ENCODE results near the gene PRKAG2.
"Not testable (repeated sequence)": the region's sequence is repeated elsewhere in the genome, so short reads cannot be mapped to it uniquely, and the experiment has no call there.

The PRKAG2 gene

GRCh38 chr7:151875942-151876898, 695 bp downstream of the PRKAG2 start:
- DNase-seq (ENCODE audit: low spot score) = peak; percentile 38
- CTCF ChIA-PET = interaction anchor here (0.5 to 1.2 kb wide), 2 partner anchors 93 to 1254 kb away, joined by 3 to 4 read pairs; no protein-coding TSS in a partner anchor
- POLR2A ChIA-PET (ENCODE audit: low non-redundant PET) = no interaction called here
- no peak for TF ChIP-seq CTCF (conservative IDR thresholded peaks at IDR 0.05; ENCODE audit: low read depth)
- H3K27ac ChIP-seq = peak overlapping the region; percentile 9; the same call in 1 of the 2 replicates

DNA sequence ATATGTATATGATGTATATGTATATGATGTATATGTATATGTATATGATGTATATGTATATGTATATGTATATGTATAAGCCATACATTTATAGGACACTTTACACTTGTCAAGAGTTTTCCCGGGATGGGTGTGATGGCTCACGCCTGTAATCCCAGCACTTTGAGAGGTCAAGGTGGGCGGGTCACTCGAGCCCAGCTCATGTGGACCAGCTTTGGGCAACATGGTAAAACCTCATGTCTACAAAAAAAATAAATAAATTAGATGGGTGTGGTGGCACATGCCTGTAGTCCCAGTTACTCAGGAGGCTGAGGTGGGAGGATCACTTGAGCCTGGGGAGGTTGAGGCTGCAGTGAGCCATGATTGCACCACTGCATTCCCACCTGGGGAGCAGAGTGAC, 2.4 kb downstream of the PRKAG2 start:
- DNase-seq (ENCODE audit: low spot score); CTCF ChIA-PET; POLR2A ChIA-PET (ENCODE audit: low non-redundant PET): not testable (repeated sequence)
- H3K27ac ChIP-seq = peak overlapping the region; percentile 9; the same call in 1 of the 2 replicates

DNA sequence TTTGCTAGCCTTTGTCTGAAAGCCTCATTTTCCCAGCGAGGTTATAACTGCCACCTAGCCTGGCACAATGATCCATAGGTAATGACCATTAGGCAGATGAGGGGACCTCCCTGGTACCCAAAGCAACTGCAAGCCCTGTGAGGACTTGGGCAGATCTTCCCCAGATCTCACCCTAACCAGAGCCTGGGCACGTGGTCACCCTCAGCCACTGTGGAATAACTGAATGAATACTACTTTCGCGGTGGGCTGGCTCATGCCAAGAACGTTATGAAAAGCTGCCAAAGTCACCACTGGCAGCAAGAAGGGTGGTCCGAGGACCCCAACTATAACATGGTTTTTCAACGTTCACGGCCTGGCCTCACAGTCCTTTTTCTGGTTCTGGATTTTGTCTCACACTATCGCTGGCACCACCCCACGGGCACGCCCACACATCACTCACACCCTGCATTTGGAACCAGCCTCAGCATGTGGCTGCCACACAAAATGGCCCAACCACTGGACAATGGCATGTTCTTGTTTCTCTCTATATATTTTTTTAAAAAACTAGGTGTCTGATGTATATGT, 3.4 kb downstream of the PRKAG2 start:
- no peak overlapping the region for H3K27ac ChIP-seq
- POLR2A ChIA-PET (ENCODE audit: low non-redundant PET) = no interaction called here
- DNase-seq (ENCODE audit: low spot score) = no peak
- CTCF ChIA-PET = no interaction called here
- no peak for TF ChIP-seq CTCF (conservative IDR thresholded peaks at IDR 0.05; ENCODE audit: low read depth)

DNA sequence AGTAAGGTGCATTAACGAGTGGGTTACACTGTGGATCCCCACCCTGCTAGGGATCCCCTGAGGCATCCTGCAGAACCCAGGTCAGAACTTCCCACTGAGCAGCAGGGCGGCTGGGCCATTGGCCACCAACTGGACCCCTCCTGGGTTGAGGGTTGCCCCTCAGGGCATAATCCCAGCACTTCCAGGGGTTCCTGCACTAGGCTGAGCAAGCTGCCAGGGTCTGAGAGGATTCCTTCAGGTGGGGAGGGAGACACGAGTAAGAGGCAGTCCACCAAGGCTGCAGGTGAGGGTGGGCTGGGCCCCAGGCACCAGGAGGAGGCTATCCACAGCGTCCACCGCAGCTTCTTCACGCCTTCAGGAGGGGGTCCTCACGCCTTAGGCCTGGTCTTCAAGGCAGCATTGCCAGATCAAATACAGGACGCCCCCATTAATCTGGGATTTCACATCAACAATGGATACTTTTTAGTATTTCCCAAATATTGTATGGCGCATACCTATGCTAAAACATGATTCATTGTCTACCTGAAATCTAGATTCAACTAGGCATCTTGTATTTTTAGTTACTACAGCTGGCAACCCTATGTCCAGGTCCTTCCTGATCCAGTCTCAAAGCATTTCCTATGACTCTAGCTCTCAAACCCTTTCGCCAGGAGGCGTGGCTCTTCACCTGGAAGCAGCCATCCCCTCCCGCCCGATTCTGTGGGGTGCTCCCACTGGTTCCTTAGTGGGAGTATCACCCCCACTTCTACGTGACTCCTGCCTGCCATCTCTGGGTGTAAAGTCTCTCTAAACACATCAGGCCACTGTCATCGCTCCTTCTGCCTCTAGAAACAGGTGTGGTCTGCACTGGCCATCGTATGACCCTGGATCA, 4.1 kb downstream of the PRKAG2 start:
- DNase-seq (ENCODE audit: low spot score) = no peak
- TF ChIP-seq CTCF (conservative IDR thresholded peaks at IDR 0.05; ENCODE audit: low read depth) = no peak
- ChIA-PET POLR2A (ENCODE audit: low non-redundant PET) (no interaction called here), CTCF (no interaction called here)
- no peak overlapping the region for H3K27ac ChIP-seq

GRCh38 chr7:151871904-151872303, 5.0 kb downstream of the PRKAG2 start:
- DNase-seq (ENCODE audit: low spot score) = no peak
- CTCF ChIA-PET = no interaction called here
- TF ChIP-seq CTCF (conservative IDR thresholded peaks at IDR 0.05; ENCODE audit: low read depth) = no peak

GRCh38 chr7:151871189-151871735, 5.7 kb downstream of the PRKAG2 start:
- ChIA-PET POLR2A (ENCODE audit: low non-redundant PET) (no interaction called here), CTCF (interaction anchor here (0.6 kb wide), 1 partner anchor 88 kb away, joined by 3 read pairs; no protein-coding TSS in a partner anchor)
- no peak for TF ChIP-seq CTCF (conservative IDR thresholded peaks at IDR 0.05; ENCODE audit: low read depth)
- H3K27ac ChIP-seq = no peak overlapping the region
- DNase-seq (ENCODE audit: low spot score) = no peak

More at GRCh38 chr7:151871904-151872303, 5.0 kb downstream of the PRKAG2 start:
- H3K27ac ChIP-seq = no peak overlapping the region
- POLR2A ChIA-PET (ENCODE audit: low non-redundant PET) = no interaction called here

All from RWPE1 (cell line).